ENCODE measurements around the gene GBP2. TPM values are rescaled to one million over a fixed set of nuclear protein-coding genes. Genes with fewer than 3 reads are reported as not detected.

The GBP2 gene
- total RNA-seq, 1 donor from 2014 or later: not detected

GRCh38 chr1:89104147-89104546 lies 21.8 kb downstream of the GBP2 start:
- Mint-ChIP-seq H3K4me3 (ENCODE audit: unreplicated experiment) (no peak overlapping the region), H3K27me3 (ENCODE audit: unreplicated experiment) (no peaks in the 10 kb centered on the region), H3K27ac (ENCODE audit: unreplicated experiment) (no peak overlapping the region), H3K36me3 (ENCODE audit: unreplicated experiment) (no peaks in the 10 kb centered on the region), H3K9me3 (ENCODE audit: unreplicated experiment) (no peaks in the 10 kb centered on the region), H3K4me1 (ENCODE audit: low read depth, unreplicated experiment) (no peaks in the 10 kb centered on the region)
- no peak for DNase-seq
- TF ChIP-seq CTCF (IDR thresholded peaks at IDR 0.05; ENCODE audit: partially characterized antibody, unreplicated experiment): no peak

- Mint-ChIP-seq H3K36me3 (ENCODE audit: unreplicated experiment) (no peaks in the 10 kb centered on the region), H3K4me3 (ENCODE audit: unreplicated experiment) (no peak overlapping the region), H3K4me1 (ENCODE audit: low read depth, unreplicated experiment) (no peaks in the 10 kb centered on the region), H3K27ac (ENCODE audit: unreplicated experiment) (no peak overlapping the region), H3K27me3 (ENCODE audit: unreplicated experiment) (no peaks in the 10 kb centered on the region), H3K9me3 (ENCODE audit: unreplicated experiment) (no peaks in the 10 kb centered on the region)
- DNase-seq: no peak
- no peak for TF ChIP-seq CTCF (IDR thresholded peaks at IDR 0.05; ENCODE audit: partially characterized antibody, unreplicated experiment)
Observed at GRCh38 chr1:89102021-89102420, 23.9 kb downstream of the GBP2 start.

- no peak for DNase-seq
Observed at GRCh38 chr1:89100412-89100811, 25.5 kb downstream of the GBP2 start.

GRCh38 chr1:89098857-89099256 lies 27.1 kb downstream of the GBP2 start:
- H3K4me3 Mint-ChIP-seq (ENCODE audit: unreplicated experiment): no peak overlapping the region
- no peaks in the 10 kb centered on the region for H3K27me3 Mint-ChIP-seq (ENCODE audit: unreplicated experiment)
- no peak for TF ChIP-seq CTCF (IDR thresholded peaks at IDR 0.05; ENCODE audit: partially characterized antibody, unreplicated experiment)
- DNase-seq: no peak
- H3K36me3 Mint-ChIP-seq (ENCODE audit: unreplicated experiment): no peaks in the 10 kb centered on the region
- no peaks in the 10 kb centered on the region for H3K4me1 Mint-ChIP-seq (ENCODE audit: low read depth, unreplicated experiment)
- H3K27ac Mint-ChIP-seq (ENCODE audit: unreplicated experiment): no peak overlapping the region
- no peaks in the 10 kb centered on the region for H3K9me3 Mint-ChIP-seq (ENCODE audit: unreplicated experiment)

More at GRCh38 chr1:89100412-89100811, 25.5 kb downstream of the GBP2 start:
- no peak overlapping the region for H3K4me3 Mint-ChIP-seq (ENCODE audit: unreplicated experiment)
- no peak overlapping the region for H3K27ac Mint-ChIP-seq (ENCODE audit: unreplicated experiment)
- no peaks in the 10 kb centered on the region for H3K27me3 Mint-ChIP-seq (ENCODE audit: unreplicated experiment)
- H3K9me3 Mint-ChIP-seq (ENCODE audit: unreplicated experiment): no peaks in the 10 kb centered on the region
- no peak for TF ChIP-seq CTCF (IDR thresholded peaks at IDR 0.05; ENCODE audit: partially characterized antibody, unreplicated experiment)
- no peaks in the 10 kb centered on the region for H3K4me1 Mint-ChIP-seq (ENCODE audit: low read depth, unreplicated experiment)
- no peaks in the 10 kb centered on the region for H3K36me3 Mint-ChIP-seq (ENCODE audit: unreplicated experiment)

- no peak overlapping the region for H3K4me3 Mint-ChIP-seq (ENCODE audit: unreplicated experiment)
Observed at GRCh38 chr1:89095737-89096136, 30.2 kb downstream of the GBP2 start.

More at GRCh38 chr1:89095737-89096136, 30.2 kb downstream of the GBP2 start:
- Mint-ChIP-seq H3K27ac (ENCODE audit: unreplicated experiment) (no peak overlapping the region), H3K36me3 (ENCODE audit: unreplicated experiment) (no peaks in the 10 kb centered on the region), H3K4me1 (ENCODE audit: low read depth, unreplicated experiment) (no peaks in the 10 kb centered on the region), H3K27me3 (ENCODE audit: unreplicated experiment) (no peaks in the 10 kb centered on the region), H3K9me3 (ENCODE audit: unreplicated experiment) (no peaks in the 10 kb centered on the region)
- no peak for DNase-seq
- TF ChIP-seq CTCF (IDR thresholded peaks at IDR 0.05; ENCODE audit: partially characterized antibody, unreplicated experiment): no peak
